Stimulated activated CD8-positive, alpha-beta memory T cell treated with anti-CD3 and anti-CD28 coated beads, Interleukin-15, amount 100 ng/mL, for 48 hours (primary cell): ENCODE data around the gene CCL27.
A peak's percentile ranks its signal among the peaks of the same experiment; 100 is the strongest.

Source experiments
- DNase-seq, 2 donors: peaks; one replicate each; pipeline ENCODE4 v3.0.0-alpha.2; 2020; ENCODE audit warnings: low read depth in 2 of 2

CCL27 gene

DNA sequence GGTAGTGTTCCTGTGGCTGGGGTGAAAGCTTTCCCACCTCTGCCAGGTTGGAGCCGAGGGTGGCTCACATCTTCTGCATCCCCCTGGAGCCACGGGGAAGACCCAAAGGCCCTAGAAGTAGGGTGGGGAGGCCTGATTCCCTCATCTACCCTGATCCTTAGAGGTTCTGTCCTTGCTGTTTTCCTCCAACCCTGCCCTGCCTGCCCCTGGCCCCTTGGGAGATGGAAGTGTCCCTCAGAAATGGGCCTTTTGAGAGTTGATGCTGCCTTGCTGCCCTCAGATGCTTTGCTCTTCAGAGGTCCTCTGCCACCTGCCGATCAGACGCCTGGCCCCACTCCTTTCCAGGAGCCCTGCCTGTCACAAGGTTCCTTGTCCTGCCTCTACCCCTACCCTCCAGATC lies 22.4 kb upstream of the CCL27 start:
- no peak for DNase-seq

DNA sequence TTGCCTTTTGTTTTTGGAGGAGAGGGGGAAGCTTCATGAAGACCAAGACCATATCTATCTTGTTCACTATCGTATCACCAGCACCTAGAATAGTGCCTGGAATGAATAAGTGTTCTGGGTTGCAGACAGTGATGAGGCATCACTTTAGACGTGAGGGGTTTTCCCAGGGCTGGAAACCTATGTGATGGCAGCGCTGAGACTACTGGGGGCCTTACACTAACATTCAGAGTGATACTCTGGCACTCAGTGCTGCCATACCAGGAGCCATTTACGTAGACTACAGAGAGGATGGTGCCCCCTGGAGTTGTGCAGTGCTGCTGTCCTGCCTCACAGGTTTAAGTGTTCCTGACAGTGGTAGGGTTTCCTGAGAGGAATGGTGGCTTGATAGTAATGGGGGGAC lies 21.7 kb upstream of the CCL27 start:
- DNase-seq, result no peak

DNA sequence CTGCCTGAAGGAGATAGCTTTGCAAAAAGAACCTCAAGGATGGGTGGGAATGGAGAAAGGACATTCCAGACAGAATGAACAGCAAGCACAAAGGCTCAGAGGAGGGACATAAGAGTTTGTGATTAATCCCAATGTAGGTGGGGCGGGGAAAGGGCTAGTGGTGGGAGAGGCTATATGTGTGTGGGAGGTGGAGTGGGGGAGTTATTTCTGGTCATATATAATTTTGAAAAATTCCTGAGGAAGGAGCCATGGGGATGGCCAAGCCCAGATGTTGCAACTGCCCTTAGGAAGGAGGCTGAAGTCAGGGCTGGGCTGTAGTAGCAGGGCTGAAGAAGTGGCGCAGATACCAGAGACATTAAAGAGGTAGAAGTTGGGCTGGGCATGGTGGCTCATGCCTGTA lies 13.4 kb upstream of the CCL27 start:
- no peak for DNase-seq

DNA sequence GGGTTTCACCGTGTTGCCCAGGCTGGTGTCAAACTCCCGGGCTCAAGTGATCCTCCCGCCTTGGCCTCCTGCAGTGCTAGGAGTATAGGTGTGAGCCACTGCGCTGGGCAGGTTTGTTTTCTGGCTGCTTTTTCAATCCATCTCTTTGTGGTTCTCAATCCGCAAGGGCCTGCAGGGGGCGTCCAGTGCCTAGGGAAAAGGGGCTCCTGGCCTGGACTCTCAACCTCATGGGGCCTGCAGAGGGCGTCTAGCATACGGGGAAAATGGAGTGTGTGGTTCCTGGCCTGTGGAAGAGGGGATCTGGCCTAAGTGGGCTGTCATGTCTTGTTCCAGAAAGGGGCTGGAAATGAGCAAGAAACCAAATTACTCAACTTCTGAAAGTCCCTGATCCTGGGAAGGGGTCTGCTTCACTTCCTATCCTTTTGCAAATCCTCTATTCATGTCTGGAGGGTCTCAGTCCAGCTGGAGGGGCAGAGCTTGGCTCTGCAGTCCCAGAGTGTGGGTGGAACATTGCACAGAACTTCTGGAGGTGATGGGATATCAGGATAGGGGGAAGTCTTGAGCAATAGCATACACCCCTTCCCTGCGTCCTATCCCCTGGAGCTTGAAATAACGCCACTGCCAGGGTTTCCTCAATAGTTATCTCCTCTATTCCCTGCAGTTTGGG lies 12.7 kb upstream of the CCL27 start:
- peak; percentile 37 to 50 for DNase-seq

DNA sequence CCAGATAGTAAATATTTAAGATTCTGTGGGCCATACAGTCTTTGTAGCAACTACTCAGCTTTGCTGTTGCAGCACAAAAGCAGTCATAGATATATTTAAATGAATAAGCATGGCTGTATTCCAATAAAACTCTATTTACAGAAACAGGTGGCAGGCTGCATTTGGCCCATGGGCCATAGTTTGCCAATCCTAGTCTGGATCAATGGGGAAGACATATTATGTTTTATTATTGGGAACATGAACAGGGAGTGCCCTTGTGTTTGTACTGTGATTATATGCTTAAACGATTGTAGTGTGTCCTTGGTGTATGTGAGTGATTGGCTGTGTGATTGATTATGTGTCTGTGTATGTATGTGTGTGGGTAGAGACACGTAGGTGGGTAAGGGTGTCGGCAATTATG lies 12.0 kb upstream of the CCL27 start:
- no peak for DNase-seq

DNA sequence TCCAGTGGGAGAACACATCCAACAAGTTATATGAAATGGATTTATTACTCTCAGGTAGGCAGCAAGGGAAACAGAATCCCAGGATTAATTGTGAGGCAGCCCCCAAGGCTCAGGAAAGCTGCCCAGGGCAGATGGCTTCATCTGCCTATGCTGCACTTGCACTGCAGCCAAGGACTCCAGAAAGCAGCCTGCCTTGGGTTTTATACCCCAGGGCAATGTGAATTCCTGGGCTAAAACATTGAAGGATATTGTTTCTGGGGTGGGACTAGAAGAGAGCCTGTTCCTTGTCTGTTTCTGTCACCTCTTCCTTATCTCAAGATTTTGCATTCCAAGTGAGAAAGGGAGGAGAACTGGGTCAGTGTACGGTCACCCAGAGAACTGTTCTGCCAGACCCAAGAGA lies 8.8 kb upstream of the CCL27 start:
- DNase-seq, result no peak

DNA sequence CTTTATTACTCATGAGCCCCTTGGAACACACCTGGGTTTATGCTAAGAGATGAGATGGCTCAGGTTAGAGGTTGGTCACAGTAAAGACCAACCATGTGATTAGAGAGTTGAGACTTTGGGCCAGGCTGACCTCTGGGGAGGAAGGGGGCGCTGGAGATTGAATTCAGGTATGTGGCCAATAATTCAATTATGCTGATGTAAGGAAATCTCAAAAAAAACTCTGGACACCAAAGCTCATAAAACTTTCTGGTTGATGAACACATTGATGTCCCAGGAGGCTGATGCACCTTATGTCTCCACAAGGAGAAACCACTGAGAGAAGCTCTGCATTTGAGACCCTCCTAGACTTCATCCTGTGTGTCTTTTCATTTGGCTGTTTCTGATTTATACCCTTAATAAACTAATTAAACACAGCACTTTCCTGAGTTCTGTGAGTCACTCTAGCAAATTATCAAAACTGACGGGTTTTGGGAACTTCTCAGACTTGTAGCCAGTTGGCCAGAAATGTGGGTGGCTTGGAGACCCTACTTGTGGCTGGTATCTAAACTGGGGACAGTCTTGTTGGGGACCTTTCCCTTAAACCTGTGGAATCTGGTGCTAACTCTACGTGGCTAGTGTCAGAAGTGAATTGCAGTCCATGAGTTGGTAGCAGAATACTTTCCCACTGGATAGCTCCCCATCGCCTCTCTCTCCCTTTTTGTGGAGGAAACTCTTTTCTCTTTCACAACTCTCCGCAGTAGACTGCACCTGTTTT lies 7.5 kb upstream of the CCL27 start:
- no peak for DNase-seq

DNA sequence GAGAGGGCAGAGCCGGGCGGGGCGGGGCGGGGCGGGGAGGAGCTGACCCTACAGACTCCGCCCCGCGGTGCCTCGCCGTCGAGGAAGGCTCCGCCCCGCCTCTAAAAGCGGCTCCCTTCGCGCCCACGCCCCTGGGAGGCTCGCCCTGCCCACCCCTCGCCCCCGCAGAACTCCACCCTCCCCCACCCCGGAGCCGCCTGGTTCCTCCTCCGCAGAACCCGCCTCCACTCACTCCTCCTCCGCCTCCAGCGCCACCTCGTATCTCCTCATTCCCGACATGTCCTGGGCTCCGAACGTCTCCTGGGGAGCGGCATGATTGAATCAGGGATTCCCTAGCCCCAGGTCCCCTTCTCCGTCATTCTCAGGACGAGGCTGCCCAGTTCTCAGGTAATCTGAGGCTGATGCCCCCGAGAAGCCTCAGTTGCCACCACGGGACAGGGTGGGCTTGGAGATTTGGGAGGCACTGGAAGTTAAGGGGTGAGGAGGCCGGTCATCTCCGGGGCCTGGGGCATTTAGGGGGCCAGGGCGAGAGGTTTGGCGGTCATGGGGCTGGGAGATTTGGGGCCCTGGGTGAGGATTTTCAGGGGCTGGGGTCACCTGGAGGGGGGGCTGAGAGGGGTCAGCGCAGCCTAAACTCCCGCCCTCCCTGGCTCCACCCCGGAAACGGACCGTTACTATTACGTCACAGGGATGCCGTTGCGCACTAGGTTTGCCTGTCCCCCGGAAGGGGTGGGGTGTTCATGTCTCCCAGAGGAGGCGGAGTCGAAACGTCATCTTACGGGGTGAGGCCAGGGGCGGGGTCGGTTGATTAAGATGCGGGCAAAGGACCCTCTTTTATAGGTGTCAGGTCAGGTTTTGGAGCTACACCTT lies 3.2 kb upstream of the CCL27 start:
- peak; percentile 65 to 78 for DNase-seq

DNA sequence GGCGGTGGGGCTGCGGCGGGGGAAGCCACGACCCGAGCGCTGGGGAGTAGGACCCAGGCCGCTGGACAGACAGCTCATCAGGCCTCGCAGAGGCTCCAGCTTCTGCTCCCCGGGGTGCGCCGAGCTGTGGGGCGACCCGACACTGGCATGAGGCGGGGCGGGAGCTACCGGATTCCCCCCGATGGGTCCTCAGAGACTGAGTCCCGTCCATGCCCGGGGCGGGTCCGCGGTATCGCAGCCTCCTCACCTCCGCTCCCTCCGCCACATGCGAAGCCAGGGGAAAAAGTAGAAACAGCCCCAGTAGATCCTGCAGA lies 2.6 kb upstream of the CCL27 start:
- no peak for DNase-seq

DNA sequence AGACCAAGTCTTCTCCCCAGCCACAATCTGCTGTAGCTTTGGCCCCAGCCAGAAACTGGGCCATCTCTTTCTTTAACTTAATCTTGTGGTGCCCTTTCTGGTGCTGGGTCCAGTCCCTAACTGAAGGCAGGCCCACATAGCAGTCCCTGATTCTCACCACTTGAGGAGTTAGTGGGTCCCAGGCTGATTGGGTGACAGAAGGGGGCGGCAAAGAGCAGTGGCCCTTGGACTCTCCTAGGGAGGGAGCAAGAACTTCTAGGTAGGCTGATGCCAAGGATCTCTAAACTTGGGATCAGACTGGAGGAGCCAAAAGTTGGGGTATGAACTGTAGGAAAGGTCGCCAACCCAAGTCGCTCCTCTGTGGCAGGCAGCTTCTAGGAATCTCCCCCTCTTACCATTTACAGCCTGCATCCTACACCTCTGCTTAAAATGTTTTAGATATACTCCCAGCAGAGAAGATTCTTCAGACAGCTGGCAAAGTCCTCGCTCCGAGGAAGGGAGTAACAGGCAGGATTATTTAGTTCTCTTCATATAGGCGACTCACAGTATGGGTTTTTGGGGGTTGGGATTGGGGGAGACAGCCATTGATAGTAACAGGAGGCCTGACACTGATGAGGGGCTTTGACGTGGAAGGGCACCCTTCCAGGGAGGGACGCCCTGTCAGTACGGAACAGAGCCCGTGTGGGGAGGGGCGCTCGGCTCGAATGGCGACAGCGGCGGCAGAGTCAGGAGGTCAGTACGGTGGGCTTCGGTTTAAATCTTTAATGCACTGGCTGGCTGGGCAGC lies 2.0 kb upstream of the CCL27 start:
- DNase-seq, result peak in 1 of 2 donors; percentile 56

DNA sequence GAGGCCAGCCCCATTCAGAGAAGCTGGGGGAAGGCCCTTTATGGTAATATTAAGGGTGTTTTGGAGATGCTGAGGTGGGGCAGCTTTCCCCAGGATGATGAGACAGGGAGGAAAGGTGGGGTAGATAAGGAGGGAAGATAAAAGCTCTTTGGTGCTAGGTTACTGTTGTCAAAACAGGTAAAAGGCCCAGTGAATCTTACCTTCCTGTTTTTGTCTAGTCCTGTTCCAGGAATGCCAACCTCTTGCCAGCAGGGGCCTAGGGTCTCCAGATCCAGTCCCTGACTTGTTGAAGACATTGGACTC lies 797 bp upstream of the CCL27 start:
- no peak for DNase-seq

DNA sequence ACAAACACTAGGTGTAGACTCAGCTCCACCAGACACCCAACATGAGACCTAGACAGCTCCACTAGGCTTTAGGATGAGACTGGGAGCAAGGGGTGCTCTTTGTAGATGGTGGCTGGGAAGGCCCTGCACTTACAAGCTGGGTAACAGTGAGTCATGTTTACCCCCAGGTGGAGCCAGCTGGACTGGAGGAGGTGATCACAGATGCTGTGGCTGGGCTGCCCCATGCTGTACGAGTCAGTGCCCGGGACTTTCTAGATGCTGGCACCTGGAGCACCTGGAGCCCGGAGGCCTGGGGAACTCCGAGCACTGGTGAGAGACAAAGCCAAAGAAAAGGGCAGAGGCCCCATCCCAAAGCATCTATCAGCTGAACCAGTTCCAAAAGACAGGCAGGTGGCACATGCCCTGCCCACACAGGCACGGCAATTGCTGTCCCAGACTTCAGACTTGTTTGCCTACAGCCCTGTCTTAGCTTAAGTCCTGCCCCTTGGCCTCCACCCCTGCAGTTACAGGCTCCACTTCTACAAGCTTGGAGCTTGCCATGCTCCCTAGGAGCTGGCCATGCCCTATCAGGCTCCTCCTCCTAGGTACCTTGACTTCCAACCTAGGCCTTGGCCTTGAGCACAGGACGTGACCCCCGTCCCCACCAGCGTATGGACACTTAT lies 2.7 kb downstream of the CCL27 start:
- no peak for DNase-seq

DNA sequence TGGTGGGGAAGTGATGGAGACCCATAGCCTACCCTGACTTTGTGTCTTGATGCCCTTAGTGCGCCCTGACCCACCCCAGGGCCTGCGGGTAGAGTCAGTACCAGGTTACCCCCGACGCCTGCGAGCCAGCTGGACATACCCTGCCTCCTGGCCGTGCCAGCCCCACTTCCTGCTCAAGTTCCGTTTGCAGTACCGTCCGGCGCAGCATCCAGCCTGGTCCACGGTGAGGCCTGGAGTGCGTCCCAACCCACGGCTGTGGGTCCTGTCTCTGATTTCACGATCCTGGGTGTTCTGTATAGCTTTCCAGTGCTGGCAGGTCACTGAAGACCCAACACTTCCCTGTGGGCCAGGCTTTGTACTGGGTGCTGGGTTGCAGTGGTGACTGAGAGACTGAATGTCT lies 4.0 kb downstream of the CCL27 start:
- DNase-seq, result no peak

DNA sequence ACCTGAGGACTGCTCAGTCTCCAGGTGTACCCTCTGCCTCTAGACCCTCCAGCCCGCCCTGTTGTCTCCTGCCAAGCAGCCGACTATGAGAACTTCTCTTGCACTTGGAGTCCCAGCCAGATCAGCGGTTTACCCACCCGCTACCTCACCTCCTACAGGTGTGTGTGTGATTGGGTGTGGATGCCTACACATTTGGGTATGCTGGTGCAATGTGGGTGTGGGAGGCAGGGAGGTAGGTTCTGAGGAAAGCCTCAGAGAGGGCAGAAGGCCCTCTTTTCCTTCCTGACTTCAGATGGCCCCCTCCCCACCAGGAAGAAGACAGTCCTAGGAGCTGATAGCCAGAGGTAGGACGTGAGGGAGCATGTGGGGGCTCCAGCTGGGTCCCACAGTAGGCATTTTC lies 5.5 kb downstream of the CCL27 start:
- no peak for DNase-seq

DNA sequence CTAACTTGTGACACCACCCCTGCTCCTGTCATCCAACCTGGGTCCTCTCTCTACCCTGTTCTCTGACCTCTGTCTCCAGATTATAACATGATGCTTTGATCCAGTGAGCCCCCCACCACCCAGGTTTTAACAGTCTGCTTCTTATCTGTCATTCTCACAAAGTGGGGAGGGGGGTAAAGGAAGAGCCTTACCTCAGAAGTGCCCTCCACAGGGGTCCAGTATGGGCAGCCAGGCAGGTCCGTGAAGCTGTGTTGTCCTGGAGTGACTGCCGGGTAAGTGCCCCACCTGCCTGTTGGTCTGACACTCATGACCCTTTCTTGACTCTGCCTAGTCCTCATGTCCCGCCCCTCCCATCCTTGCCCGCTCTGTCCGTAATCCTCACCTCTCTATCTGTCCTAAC lies 7.1 kb downstream of the CCL27 start:
- no peak for DNase-seq

DNA sequence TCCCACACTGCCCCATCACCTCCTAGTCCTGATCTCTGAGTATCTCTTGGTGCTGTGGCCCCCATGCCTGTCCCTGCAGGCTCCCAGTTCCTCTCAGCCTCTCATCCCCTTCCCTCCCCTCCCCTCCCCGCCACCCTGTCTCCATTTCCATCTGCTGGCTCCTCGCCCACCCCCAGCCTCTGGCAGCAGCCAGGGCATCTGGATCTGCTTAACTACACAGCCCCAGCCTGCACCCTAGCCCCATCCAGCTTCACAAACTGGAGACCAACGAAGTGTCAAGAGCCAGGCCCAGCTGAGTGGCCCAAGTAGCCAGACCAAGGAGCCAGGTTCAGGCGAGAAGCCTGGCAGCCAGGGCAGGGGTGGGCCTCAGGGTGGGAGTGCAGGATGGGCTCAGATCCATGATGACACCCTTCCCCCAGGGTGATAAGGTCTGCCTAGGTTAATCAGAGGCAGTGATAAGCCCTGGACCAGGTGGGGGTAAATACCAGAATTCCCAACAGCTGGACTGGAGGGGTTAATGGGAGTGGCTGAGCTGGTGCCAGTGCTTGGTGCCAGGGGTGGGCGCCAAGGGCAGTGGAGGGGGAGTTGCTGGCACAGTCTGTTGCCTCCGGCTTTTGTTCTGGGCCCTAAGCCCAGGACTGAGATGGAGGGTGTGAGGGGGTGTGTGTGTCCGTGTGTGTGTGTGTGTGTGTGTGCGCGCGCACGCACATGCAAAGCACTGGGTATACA lies 8.0 kb downstream of the CCL27 start:
- no peak for DNase-seq

DNA sequence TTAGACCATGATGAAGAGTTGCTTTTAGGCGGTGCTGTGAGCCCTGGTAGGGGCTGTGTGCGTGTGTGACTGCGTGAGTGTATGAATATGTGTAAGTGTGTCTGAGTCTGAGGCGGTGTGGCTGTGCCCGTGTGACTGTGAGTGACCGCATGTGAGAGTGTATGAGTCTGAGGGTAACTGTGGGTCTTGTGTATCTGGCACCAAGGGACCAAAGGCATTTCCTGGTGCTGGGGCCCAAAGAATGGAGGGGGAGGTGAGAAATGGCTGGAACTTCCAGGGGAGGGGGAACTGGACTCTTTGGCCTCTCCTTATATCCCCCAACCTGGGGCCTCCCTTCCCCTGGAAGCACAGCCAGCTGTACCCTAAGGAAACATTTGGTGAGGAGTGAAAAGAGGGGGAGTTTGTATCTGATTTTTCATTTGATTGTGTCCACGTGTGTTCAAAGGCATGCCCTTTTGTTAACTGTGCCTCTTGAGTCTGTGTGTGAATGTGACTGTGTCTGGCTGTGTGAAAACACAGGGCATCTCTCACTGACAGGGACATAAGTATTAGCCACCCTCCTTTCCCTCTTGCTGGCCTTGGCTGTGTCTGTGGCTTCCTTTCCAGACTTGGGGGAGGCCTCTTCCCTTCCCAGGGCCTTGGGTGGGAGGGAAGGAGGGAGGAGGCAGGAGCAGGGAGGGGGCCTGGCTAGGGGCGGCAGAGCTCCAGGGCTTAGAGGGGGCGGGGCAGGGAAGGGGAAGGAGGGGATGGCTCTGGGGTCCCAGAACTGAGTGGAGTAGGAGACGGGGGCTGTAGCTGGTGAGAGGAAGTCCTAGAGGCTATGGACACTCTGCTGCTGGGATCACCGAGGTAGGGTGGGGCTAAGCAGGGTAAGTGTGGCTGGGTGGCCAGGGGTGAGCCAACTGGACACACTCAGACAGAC lies 9.0 kb downstream of the CCL27 start:
- DNase-seq, result no peak

DNA sequence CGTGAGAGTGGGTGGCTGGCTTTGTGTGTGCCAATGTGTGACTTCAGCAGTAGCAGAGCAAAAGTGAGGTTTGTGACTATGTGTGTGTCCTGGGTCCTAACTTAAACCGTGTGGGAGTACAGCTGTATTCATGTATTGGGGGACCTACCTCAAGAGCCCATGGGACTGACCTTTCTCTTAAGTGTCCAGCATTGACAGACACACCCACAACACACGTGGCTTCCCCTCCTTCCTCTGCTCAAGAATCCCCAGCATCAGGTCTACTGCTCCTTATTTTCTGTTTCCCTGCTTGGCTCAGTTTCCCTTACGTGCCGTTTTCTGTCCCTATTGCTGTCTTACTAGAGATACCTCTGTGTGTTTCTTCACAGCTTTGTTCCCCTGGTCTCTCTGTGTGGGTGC lies 9.9 kb downstream of the CCL27 start:
- no peak for DNase-seq

DNA sequence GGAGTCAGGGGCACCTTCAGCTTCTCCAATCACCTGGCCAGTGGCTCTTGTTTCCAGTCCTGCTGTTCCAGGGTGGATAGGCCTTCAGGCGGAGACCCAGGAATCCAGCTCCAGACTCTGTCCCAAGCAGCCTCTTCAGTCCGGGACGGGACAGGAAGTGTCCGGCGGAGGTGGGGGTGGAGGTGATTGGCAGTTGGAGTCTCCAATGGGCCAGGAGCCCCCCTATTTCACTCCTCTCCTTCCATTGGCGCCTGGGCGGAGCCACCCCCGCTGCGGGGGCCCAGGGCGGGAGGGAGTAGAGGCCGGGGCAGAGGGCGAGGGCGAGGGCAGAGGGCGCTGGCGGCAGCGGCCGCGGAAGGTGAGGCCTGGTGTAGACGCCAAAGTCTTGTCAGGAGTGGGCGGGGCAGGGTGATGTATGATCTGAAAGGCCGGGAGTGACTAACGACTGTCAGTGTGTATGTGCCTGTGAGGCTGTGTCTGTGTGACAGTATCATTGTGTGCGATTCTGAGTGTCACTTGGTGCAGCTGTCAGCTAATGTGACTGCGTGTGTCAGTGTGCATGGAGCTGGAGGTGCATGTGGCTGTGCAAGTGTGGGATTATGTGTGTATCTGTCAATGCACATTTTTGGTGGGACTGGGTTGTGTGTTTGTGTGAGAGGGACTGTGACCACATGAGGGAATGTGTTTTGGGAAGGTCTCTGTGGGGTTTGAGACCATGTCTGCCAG lies 10.4 kb downstream of the CCL27 start, which contains the start of gene IL11RA:
TSS of gene IL11RA (plus strand) at position 310 of the 726 bp plus-strand sequence. CDS start 3,033 bp downstream, outside the sequence.
- DNase-seq, result peak; percentile 32 to 54
